Cardiac muscle cell (in vitro differentiated cells and primary cell): ENCODE results near the gene KLHDC9. TPM values are rescaled to one million over a fixed set of nuclear protein-coding genes. Genes with fewer than 3 reads are reported as not detected.

ENCODE experiments used
- DNase-seq, 2 donors: peaks; one replicate each; pipeline versions ENCODE4 v3.0.0 to v3.0.0-alpha.2; 2010 to 2017; ENCODE audit warnings: low read depth in 1 of 2, low spot score in 1 of 2
- H3K27ac ChIP-seq: fragments of 200-600 bp; sonication (generic); 2 replicates; pipeline ENCODE4 v1.5.1; 2016
- H3K27me3 ChIP-seq: fragments of 200-600 bp; sonication (generic); 2 replicates; pipeline ENCODE4 v1.6.0; 2016; ENCODE audit warnings: control low read depth
- H3K36me3 ChIP-seq: fragments of 200-600 bp; sonication (generic); 2 replicates; pipeline ENCODE4 v1.5.1; 2016; ENCODE audit warnings: control low read depth
- H3K4me1 ChIP-seq: fragments of 200-600 bp; sonication (generic); 2 replicates; pipeline ENCODE4 v1.8.1; 2017; ENCODE audit warnings: low read depth, mild to moderate bottlenecking, mixed run types
- H3K4me3 ChIP-seq: fragments of 200-600 bp; sonication (generic); 2 replicates; pipeline ENCODE4 v1.5.1; 2016; ENCODE audit warnings: mild to moderate bottlenecking
- H3K9me3 ChIP-seq: fragments of 200-600 bp; sonication (generic); 2 replicates; pipeline ENCODE4 v1.5.1; 2017; ENCODE audit warnings: low read depth, mild to moderate bottlenecking, control low read depth
- CTCF ChIP-seq: IDR thresholded peaks from 2 replicates; pipeline ENCODE4 v1.5.1; 2012; ENCODE audit warnings: low read depth, mild to moderate bottlenecking, low read length
- polyA plus RNA-seq: library from polyadenylated mRNA; unstranded; fragments of >200 nt; fragmentation: Nextera tagmentation; extraction: Ambion mirVana; gene quantifications from 2 replicates; pipeline ENCODE4 v1.2.1, GENCODE V29; 2016
- total RNA-seq: library from RNA; depleted of rRNA; stranded (reverse); fragments of >200 nt; gene quantifications from 2 replicates; pipeline ENCODE4 v1.2.3, GENCODE V29; 2016

KLHDC9 gene
- total and polyA plus RNA-seq, 2 experiments from 2014 or later: 42.4 to 48.7 TPM

GRCh38 chr1:161072751-161073449, 25.3 kb upstream of the KLHDC9 start:
- Histone ChIP-seq H3K4me3 (no peak overlapping the region), H3K9me3 (no peaks in the 10 kb centered on the region), H3K36me3 (no peaks in the 10 kb centered on the region), H3K27ac (no peak overlapping the region), H3K4me1 (no peaks in the 10 kb centered on the region), H3K27me3 (no peaks in the 10 kb centered on the region)
- TF ChIP-seq CTCF: no peak
- no peak for DNase-seq

GRCh38 chr1:161073474-161074121, 24.6 kb upstream of the KLHDC9 start:
- Histone ChIP-seq H3K27ac (no peak overlapping the region), H3K9me3 (no peaks in the 10 kb centered on the region), H3K4me1 (no peaks in the 10 kb centered on the region), H3K4me3 (no peak overlapping the region), H3K27me3 (no peaks in the 10 kb centered on the region), H3K36me3 (no peaks in the 10 kb centered on the region)
- no peak for DNase-seq
- no peak for TF ChIP-seq CTCF

GRCh38 chr1:161074676-161075368, 23.3 kb upstream of the KLHDC9 start:
- no peaks in the 10 kb centered on the region for H3K4me1 ChIP-seq
- TF ChIP-seq CTCF: no peak
- no peak for DNase-seq
- H3K27ac ChIP-seq: no peak overlapping the region
- H3K36me3 ChIP-seq: no peaks in the 10 kb centered on the region
- no peak overlapping the region for H3K4me3 ChIP-seq
- H3K27me3 ChIP-seq: no peaks in the 10 kb centered on the region
- H3K9me3 ChIP-seq: no peaks in the 10 kb centered on the region

- H3K4me3 ChIP-seq: no peak overlapping the region
- no peaks in the 10 kb centered on the region for H3K4me1 ChIP-seq
- no peaks in the 10 kb centered on the region for H3K36me3 ChIP-seq
- H3K27ac ChIP-seq: no peak overlapping the region
- DNase-seq: no peak
- no peak for TF ChIP-seq CTCF
- H3K9me3 ChIP-seq: no peaks in the 10 kb centered on the region
- no peaks in the 10 kb centered on the region for H3K27me3 ChIP-seq
Observed at GRCh38 chr1:161076410-161076809, 21.8 kb upstream of the KLHDC9 start.

- H3K27me3 ChIP-seq: no peaks in the 10 kb centered on the region
- no peaks in the 10 kb centered on the region for H3K9me3 ChIP-seq
- H3K27ac ChIP-seq: no peak overlapping the region
- H3K4me1 ChIP-seq: no peaks in the 10 kb centered on the region
- no peak for TF ChIP-seq CTCF
- no peak for DNase-seq
- H3K4me3 ChIP-seq: no peak overlapping the region
- H3K36me3 ChIP-seq: no peaks in the 10 kb centered on the region
Observed at GRCh38 chr1:161077426-161077825, 20.7 kb upstream of the KLHDC9 start.
